Fibroblast of skin of left quadriceps (primary cell): ENCODE measurements around the gene TAF1L.
"Not testable (repeated sequence)": the region's sequence is repeated elsewhere in the genome, so short reads cannot be mapped to it uniquely, and the experiment has no call there.

Experiments
- DNase-seq, 2 experiments: peaks; one replicate each; pipeline ENCODE4 v3.0.0-alpha.2; 2013; ENCODE audit warnings: low read depth in 2 of 2

TAF1L gene, protein sequence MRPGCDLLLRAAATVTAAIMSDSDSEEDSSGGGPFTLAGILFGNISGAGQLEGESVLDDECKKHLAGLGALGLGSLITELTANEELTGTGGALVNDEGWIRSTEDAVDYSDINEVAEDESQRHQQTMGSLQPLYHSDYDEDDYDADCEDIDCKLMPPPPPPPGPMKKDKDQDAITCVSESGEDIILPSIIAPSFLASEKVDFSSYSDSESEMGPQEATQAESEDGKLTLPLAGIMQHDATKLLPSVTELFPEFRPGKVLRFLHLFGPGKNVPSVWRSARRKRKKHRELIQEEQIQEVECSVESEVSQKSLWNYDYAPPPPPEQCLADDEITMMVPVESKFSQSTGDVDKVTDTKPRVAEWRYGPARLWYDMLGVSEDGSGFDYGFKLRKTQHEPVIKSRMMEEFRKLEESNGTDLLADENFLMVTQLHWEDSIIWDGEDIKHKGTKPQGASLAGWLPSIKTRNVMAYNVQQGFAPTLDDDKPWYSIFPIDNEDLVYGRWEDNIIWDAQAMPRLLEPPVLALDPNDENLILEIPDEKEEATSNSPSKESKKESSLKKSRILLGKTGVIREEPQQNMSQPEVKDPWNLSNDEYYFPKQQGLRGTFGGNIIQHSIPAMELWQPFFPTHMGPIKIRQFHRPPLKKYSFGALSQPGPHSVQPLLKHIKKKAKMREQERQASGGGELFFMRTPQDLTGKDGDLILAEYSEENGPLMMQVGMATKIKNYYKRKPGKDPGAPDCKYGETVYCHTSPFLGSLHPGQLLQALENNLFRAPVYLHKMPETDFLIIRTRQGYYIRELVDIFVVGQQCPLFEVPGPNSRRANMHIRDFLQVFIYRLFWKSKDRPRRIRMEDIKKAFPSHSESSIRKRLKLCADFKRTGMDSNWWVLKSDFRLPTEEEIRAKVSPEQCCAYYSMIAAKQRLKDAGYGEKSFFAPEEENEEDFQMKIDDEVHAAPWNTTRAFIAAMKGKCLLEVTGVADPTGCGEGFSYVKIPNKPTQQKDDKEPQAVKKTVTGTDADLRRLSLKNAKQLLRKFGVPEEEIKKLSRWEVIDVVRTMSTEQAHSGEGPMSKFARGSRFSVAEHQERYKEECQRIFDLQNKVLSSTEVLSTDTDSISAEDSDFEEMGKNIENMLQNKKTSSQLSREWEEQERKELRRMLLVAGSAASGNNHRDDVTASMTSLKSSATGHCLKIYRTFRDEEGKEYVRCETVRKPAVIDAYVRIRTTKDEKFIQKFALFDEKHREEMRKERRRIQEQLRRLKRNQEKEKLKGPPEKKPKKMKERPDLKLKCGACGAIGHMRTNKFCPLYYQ (N-terminal part only)

DNA sequence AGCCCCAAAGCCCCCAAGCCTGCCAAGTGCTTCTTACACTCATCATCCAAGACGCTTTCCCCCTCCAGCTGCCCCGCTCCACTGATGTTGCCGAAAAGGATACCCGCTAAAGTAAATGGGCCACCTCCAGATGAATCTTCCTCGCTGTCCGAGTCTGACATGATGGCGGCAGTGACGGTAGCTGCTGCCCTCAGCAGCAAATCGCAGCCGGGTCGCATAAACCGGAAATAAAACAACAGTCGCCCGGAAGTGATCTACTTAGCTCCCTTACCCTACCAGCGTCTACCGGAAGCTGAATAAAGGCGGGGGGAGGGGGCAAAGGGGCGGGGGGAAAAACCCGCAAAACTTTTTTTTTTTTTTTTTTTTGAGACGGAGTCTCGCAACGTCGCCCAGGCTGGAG lies at the start of gene TAF1L:
TAF1L (minus strand) TSS at position 308 of the 400 bp plus-strand sequence; CDS start at position 218, 90 bp downstream.
- DNase-seq, result no peak

DNA sequence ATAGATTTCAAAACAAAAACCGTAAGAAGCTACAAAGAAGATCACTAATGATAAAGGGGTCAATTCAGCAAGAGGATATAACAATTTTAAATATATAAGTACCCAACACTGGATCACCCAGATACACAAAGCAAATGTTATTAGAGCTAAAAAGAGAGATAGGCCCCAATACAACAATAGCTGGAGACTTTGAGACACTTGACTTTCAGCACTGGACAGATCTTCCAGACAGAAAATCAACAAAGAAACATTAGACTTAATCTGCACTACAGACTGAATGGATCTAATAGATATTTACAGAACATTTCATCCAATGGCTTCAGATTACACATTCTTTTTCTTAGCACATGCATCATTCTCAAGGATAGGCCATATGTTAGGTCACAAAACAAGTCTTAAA lies 46.3 kb upstream of the TAF1L start:
- DNase-seq, result no peak

DNA sequence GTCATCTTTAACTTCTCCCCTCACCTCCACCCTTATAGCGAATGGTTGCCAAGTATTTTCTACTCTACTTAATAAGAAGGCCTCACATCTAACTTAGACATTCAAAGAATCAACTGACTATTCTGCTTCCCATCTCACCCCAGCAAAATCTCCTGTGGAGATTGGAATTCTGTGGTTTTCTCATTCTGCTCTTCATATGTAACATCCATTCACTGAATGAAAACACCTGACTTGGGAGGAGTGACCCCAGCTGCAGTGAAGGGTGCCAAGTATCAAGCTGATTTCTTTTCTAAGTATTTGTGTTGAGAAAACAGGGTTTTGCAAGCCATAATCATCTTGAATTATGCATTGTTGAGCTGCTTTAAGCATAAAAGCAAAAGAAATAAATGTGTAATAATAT lies 42.5 kb upstream of the TAF1L start:
- no peak for DNase-seq

DNA sequence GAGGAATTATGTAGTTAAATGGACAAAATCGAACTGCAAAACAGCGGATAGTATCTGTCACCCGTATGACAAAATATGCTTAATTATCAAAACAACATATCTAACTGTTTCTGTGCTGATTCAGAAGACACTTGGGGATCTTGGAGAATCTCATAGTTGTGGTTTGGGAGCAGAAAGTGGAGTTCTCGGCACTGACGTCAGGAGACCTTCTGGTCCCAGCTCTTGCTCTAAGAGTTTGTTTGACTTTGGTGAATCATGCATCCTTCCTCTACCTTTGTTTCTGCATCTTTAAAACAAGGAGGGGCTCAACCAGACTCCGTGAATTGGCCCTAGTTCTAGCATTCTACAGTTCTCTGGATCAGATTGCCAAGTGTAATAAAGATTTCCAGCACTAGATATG lies 37.0 kb upstream of the TAF1L start:
- DNase-seq, result peak; percentile 57 to 59

DNA sequence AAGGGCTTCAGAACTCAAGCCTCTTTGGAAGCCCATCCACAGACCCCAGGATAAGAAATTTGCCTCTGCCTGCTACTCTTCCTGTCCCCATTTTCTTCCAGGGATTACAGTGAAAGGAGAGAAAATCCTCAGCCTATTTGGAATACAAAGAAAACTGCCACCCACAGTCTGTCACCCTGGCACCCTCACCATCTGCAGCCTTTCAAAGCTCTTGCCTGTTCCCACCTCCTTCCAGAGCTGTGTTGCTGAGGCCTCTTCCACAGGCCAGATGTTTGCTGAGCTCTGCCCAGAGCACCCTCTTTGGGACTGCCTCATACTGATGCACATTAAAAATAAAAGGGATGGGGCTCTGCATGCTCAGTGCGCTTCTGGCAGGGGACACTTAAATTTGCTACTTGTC lies 35.9 kb upstream of the TAF1L start:
- DNase-seq, result no peak

DNA sequence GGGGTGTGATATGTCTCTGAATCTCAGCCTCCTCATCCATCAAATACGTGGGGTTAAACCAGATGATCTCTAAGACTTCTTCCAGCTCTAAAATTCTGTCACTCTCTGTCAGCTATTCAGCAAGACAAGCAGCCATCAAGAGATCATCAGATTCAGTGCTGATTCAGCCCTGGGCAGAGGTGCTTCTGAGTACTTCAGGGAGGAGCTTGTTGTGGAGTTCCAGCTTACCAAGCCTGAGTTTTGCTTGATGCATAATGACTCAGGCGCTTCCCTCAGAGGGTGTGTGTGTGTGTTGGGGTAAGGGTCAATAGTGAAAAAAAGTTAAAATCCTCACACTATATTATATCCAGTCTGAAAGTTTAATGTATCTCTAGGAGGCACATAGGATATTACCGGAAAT lies 29.6 kb upstream of the TAF1L start:
- no peak for DNase-seq

DNA sequence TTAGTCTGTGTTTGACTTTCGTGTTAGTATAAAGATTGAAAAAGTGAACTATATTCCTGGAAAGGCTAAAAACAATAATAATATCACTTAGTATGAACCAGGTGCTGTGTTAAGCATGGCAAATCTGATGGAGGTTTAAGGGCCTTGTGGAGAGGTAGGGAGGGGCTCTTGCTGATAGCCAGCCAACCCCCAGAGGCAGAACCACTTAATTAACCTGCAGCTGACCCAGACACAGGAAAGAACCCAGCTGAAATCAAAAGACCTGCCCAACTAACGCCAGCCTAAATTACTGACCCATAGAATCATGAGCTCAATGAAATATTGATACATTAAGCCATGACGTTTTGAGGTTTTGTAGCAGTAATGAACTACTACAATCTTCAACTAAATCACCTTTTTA lies 28.3 kb upstream of the TAF1L start:
- no peak for DNase-seq

DNA sequence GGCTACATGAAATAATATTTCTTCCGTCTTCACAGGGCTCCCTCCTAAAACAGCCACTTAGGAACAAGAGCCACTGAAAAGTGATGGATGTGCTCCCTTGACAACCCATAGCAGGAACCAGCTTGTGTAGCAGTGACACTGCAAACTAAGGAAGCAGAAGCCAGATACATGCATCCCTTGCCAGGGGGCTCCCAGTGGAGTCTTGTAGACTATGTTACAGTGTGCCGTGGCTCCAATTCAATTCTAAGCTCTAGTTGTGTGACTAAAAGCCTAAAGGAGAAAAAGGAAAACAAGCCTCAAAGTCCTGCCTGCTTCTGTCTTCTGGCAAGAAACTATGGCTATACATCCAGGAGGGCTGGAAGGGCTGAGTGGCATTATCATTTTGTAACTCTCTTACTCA lies 12.2 kb upstream of the TAF1L start:
- DNase-seq, result no peak

DNA sequence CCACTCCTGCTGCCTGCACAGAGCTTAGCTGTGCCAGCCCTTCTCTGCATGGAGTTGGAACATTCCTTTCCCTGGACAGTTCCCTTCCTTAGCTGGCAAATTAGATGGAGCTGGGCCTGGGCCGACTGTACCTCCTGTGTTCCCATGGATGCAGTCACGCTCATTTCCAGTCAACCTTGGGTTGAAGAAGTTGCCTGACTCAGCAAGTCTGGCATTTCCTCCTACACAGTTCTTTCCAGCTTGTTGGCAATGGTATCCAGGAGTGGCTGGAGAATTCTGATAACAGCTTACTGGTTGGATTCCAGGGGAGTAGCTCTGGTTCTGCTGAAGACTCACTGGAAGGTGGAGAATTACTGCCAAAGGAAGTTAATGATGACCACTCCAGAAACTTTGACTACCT lies 9.2 kb upstream of the TAF1L start:
- DNase-seq, result peak; percentile 42 to 44

DNA sequence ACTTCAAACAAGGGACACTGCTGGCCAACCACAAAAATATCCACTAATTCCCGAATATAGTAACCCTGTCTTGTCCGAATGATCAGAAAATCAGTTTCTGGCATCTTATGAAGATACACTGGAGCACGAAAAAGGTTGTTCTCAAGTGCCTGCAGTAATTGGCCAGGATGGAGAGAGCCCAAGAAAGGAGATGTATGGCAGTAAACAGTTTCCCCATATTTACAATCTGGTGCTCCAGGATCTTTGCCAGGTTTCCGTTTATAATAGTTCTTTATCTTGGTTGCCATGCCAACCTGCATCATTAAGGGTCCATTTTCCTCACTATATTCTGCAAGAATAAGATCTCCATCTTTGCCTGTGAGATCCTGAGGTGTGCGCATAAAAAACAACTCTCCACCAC lies 2.3 kb downstream of the TAF1L start:
- DNase-seq, result not testable (repeated sequence)

DNA sequence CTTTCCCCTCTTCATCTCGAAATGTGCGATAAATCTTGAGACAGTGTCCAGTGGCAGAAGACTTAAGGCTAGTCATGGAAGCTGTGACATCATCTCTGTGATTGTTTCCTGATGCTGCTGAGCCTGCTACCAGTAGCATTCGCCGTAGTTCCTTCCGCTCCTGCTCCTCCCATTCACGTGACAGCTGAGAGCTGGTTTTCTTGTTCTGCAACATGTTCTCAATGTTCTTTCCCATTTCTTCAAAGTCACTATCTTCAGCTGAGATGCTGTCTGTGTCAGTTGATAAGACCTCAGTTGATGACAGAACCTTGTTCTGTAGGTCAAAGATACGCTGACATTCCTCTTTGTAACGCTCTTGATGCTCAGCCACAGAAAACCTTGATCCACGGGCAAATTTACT lies 3.5 kb downstream of the TAF1L start:
- no peak for DNase-seq

DNA sequence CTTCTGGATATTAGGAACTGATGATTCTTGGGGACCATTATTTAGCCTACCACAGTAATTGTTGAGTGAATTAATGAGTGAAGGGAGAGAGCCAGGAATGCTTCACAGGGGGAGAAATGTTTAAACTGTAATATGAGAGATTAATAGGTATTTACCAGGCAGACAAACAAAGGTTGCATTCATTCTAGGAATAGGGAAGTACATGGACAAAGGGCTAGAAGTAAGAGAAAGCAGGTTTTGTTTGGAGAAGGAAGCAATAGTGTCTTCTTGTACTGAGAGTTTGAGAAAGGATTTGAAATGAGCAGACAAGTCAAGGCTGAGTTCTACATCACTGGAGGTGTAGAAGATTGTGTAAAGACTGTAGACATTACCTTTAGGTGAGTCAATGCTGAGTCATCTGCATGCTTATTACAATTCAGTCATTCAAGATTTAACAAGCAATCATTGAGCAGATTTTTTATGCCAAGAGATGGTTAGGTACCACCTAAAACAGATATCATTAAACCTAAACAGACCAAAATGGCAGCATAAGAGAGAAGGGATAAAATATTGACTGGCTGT lies 8.0 kb downstream of the TAF1L start:
- no peak for DNase-seq

DNA sequence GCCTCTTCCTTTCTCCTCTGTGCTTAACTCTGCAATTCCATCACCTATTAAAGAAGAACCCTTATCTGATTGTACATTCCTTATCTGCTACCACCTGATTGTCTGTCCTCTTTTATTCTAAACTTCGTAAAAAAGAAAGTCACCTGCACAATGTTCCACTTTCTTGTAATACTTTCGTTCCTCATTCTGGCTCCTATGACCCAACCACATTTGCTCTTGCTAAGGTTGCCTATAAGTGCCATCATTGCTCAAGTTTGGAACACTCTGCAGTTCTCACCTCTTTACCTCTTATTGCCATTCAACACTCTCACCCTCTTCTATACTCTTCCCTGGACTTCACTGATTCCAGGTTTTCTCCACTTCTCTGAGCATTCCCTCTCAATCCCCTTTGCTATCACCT lies 10.1 kb downstream of the TAF1L start:
- DNase-seq, result no peak

DNA sequence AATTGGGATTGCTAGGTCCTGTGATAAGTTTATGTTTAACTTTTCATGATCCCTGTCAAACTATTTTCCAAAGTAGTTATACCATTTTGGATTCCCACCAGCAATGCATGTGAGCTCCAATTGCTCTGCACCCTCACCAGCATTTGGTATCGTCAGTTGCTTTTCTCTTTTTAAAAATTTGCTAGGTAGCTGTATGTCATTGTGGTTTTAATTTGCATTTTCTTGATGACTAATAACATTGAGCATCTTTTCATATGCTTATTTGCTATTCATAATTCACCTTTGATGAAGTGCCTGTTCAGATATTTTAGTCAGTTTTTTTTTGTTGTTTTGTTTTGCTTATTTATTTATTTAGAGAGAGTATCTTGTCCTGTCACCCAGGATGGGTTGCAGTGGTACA lies 12.5 kb downstream of the TAF1L start:
- DNase-seq, result no peak

DNA sequence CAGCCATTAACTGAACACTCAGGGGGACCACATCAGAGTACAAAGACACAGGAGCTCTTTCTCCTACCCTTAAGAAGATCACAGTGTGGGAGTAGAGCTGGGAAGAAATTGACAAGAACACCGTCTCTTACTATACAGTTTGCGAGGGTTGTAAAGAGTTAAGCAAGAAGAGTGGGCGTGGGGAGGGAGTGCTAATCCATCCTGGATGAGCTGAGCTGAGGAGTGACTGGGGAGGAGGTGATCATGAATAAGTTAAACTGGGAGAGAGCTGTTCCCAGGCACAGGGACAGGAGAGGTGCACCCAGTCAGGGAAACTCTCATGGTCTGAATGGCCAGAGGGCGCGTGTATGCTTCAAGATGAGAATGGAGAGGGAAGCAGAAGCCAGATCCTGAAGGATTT lies 17.2 kb downstream of the TAF1L start:
- DNase-seq, result no peak

DNA sequence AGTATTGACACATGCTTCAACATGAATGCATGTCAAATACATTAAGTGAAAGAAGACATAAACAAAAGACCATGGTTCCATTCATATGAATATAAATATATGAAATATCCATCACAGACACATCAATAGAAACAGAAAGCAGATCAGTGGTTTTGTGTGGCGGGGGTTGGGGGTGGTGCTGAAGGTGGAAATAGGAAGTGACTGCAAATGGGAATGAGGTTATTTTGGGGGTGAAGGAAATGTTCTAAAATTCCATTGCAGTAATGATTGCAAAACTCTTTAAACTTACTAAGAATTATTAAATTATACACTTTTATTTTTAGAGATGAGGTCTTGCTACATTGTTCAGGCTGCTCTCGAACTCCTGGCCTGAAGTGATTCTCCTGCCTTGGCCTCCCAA lies 28.7 kb downstream of the TAF1L start:
- DNase-seq, result no peak

DNA sequence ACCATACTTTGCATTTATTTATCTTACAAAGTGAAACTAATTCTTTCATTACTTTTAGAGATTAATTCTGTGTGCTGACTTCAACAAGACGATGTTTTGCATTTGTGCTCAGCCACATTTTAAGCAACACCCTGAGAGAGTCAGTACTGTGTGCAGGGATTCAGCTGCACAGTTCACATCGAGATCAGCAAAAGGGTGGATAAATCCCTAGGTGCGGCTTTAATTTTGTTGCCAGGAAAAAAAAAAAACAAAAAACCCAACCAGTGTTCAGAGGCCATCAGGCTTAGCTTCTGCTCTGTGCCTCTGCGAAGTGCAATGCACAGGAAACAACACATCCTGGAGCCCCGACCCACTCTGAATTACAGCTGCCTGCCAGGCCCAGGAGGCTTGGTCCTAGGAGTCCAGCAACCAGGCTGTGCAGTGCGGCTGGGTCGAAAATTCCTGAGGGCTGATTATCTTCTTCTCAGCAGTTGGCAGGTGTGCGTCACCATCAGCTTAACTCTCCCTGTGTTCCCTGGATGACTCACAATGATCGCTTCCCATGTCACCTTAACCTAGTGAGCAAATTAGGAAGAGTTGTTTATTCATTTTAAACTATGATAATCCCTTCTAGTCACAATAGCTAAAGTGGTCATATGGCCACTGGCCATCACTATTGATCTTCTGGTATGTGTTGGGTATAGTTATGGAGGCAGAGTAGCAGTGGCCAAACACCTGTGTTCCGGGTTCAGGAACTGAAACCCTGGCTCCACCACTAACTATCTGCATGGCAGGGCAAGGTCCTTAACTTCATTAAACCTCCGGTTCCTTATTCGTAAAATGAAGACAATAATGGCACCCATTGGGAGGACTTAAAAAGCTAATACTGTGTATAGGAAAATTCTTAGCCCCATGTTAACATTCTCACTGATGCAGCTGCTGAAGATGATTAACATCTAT lies 31.3 kb downstream of the TAF1L start:
- DNase-seq, result no peak

DNA sequence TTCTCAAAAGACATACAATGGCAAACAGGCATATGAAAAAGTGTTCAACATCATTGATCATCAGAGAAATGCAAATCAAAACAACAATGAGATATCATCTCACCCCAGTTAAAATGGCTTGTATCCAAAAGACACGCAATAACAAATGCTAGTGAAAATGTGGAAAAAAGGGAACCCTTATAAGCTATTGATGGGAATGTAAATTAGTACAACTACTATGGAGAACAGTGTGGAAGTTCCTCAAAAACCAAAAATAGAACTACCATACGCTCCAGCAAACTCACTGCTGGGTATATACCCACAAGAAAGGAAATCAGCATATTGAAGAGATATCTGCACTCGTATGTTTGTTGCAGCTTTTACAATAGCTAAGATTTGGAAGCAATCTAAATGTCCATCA lies 36.4 kb downstream of the TAF1L start:
- not testable (repeated sequence) for DNase-seq

DNA sequence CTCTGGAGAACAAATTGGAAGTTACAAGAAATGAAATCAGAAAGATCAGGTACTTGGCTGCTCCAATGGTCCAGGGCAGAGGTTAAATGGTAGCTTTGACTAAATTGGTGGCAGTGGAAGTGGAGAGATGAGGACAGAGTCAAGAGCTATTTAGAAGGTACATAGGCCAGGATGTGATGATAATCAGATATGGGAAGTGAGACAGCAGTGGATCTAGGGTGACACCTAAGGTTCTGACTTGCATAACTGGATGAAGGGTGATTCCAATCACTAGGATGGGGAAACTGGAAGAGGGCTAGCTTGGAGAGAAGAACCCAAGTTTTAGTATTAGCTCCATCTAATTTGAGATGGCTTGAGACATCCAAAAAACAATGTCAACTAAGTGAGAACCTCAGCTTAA lies 38.5 kb downstream of the TAF1L start:
- no peak for DNase-seq

DNA sequence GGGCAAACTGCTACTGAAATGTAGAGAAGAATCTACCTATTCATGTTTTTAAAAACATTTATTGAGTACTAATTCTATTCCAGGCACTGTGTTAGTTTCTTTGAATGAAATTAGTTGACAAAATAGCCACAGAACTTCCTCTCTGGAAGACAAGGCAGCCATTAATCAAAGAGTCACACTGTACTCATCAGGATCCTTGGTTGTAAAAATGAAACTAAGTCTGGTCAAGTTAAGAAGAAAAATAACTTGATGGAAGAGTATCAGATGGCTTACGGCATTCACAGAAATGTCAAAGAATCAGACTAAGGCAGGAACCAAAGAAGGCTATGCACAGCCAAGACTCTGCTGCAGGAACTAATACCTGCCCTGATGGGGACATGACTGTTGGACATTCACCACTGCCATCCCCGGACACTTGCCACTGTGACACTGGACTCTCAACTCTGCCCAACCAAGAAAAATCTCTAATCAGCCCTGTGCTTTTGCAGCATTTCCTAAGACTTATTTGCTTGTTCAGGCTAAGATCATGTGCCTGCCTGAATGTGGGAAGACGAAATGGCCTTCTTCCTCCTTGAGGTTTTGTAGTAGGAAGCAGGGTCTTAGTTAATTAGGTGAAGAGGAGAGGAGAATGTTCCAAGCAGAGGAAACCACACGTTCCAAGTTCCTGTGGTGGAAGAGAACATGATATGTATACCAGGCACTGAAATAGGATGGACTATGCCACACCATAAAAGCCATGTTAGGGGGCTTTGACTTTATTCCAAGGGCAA lies 39.2 kb downstream of the TAF1L start:
- no peak for DNase-seq
